Liver (tissue), 9 donors: Measurements from ENCODE around the gene MAGI1. TPM values are rescaled to one million over a fixed set of nuclear protein-coding genes. Genes with fewer than 3 reads are reported as not detected.
"Not testable (repeated sequence)": the region's sequence is repeated elsewhere in the genome, so short reads cannot be mapped to it uniquely, and the experiment has no call there.

Experiments
- DNase-seq: peaks from one replicate; pipeline ENCODE4 v3.0.0-alpha.2; 2017; ENCODE audit warnings: low spot score
- H3K27ac ChIP-seq, 2 donors: one replicate each; pipeline ENCODE4 v1.7.0; 2013; ENCODE audit warnings: inconsistent platforms in 2 of 2, low read length in 2 of 2, control low read depth in 1 of 2, low read depth in 1 of 2, mild to moderate bottlenecking in 1 of 2
- H3K27me3 ChIP-seq, 4 donors: one replicate each; pipeline versions ENCODE4 v1.6.1 to v1.7.0; 2013; ENCODE audit warnings: low read length in 3 of 4, inconsistent platforms in 1 of 4, mild to moderate bottlenecking in 1 of 4, moderate library complexity in 1 of 4; ENCODE audit not compliant: control insufficient read depth in 4 of 4, insufficient read depth in 4 of 4
- H3K36me3 ChIP-seq, 4 donors: one replicate each; pipeline versions ENCODE4 v1.6.1 to v1.7.0; 2013; ENCODE audit warnings: low read length in 3 of 4, mild to moderate bottlenecking in 3 of 4, low read depth in 1 of 4, moderate library complexity in 1 of 4; ENCODE audit not compliant: control insufficient read depth in 4 of 4, insufficient read depth in 3 of 4
- H3K4me1 ChIP-seq, 4 donors: one replicate each; pipeline versions ENCODE4 v1.6.1 to v1.7.0; 2013; ENCODE audit warnings: low read length in 3 of 4, mild to moderate bottlenecking in 3 of 4, moderate library complexity in 1 of 4; ENCODE audit not compliant: control insufficient read depth in 4 of 4, insufficient read depth in 4 of 4
- H3K4me3 ChIP-seq, 3 donors: one replicate each; pipeline versions ENCODE4 v1.6.1 to v1.7.0; 2013; ENCODE audit warnings: low read length in 3 of 3, control low read depth in 1 of 3, low read depth in 1 of 3, mild to moderate bottlenecking in 1 of 3
- H3K9ac ChIP-seq, 2 donors: one replicate each; pipeline ENCODE4 v1.7.0; 2013; ENCODE audit warnings: low read length in 2 of 2, mild to moderate bottlenecking in 2 of 2, moderate library complexity in 2 of 2, control low read depth in 1 of 2, low read depth in 1 of 2
- H3K9me3 ChIP-seq, 4 donors: one replicate each; pipeline versions ENCODE4 v1.6.1 to v1.7.0; 2013; ENCODE audit warnings: low read length in 3 of 4; ENCODE audit not compliant: control insufficient read depth in 4 of 4
- EGR1 ChIP-seq, 2 donors: IDR thresholded peaks; 2 replicates each; pipeline ENCODE4 v1.6.1; 2016 to 2018; ENCODE audit warnings: antibody characterized with exemption in 2 of 2, low read depth in 2 of 2
- FOXA1 ChIP-seq: IDR thresholded peaks from 2 replicates; pipeline ENCODE4 v1.6.1; 2016; ENCODE audit warnings: antibody characterized with exemption
- FOXA2 ChIP-seq: IDR thresholded peaks from 2 replicates; pipeline ENCODE4 v1.6.1; 2016; ENCODE audit warnings: antibody characterized with exemption
- GABPA ChIP-seq, 2 donors: IDR thresholded peaks in 1 of 2; conservative IDR thresholded peaks in 1 of 2; 2 replicates each; pipeline ENCODE4 v1.6.1; 2016; ENCODE audit warnings: antibody characterized with exemption in 2 of 2, mild to moderate bottlenecking in 1 of 2, moderate library complexity in 1 of 2
- HNF4A ChIP-seq, 2 donors: conservative IDR thresholded peaks; 2 replicates each; pipeline ENCODE4 v1.6.1; 2016; ENCODE audit warnings: antibody characterized with exemption in 2 of 2, mild to moderate bottlenecking in 2 of 2
- HNF4G ChIP-seq: IDR thresholded peaks from 2 replicates; pipeline ENCODE4 v1.6.1; 2016; ENCODE audit warnings: antibody characterized with exemption
- JUND ChIP-seq, 2 donors: IDR thresholded peaks; 2 replicates each; pipeline ENCODE4 v1.6.1; 2016; ENCODE audit warnings: antibody characterized with exemption in 2 of 2
- RAD21 ChIP-seq, 2 donors: IDR thresholded peaks; 2 replicates each; pipeline ENCODE4 v1.6.1; 2016; ENCODE audit warnings: antibody characterized with exemption in 2 of 2, mild to moderate bottlenecking in 2 of 2
- RXRA ChIP-seq, 2 donors: IDR thresholded peaks; 2 replicates each; pipeline ENCODE4 v1.6.1; 2017 to 2018; ENCODE audit warnings: antibody characterized with exemption in 2 of 2, mild to moderate bottlenecking in 1 of 2
- TAF1 ChIP-seq: conservative IDR thresholded peaks from 2 replicates; pipeline ENCODE4 v1.6.1; 2016; ENCODE audit warnings: antibody characterized with exemption, mild to moderate bottlenecking
- YY1 ChIP-seq: IDR thresholded peaks from 2 replicates; pipeline ENCODE4 v1.6.1; 2016; ENCODE audit warnings: antibody characterized with exemption, mild to moderate bottlenecking
- WGBS: extraction: QIAGEN DNeasy Blood & Tissue Kit; methylation state at CpG from one replicate; pipeline ENCODE4 v1.1.7; 2013; 5-methylcytosine and 5-hydroxymethylcytosine counted together
- polyA plus RNA-seq, 2 donors: library from polyadenylated mRNA; stranded (reverse) in 1 of 2; unstranded in 1 of 2; fragments of 200-250 nt in 1 of 2; fragments of >200 nt in 1 of 2; fragmentation: Nextera tagmentation in 1 of 2; extraction: Ambion mirVana in 1 of 2; gene quantifications; one replicate each; pipeline versions ENCODE4 v1.2.1 to v1.2.3, GENCODE V29; 2013 to 2015
- total RNA-seq, 2 donors: library from RNA; depleted of rRNA; stranded (reverse); fragments of >200 nt; gene quantifications; one replicate each; pipeline ENCODE4 v1.2.3, GENCODE V29; 2014
- TF ChIP-seq, protein P1 (sequence below): fragments of 150-350 bp; IDR thresholded peaks from 2 replicates; pipeline ENCODE4 v1.5.1; 2017; ENCODE audit warnings: improper control_type of control experiment, low read depth, low read length; ENCODE audit not compliant: missing input control
- TF ChIP-seq, protein P2 (sequence below): IDR thresholded peaks from 2 replicates; pipeline ENCODE4 v1.6.1; 2016; ENCODE audit warnings: antibody characterized with exemption
- TF ChIP-seq, protein P3 (sequence below): IDR thresholded peaks from 2 replicates; pipeline ENCODE4 v1.6.1; 2016; ENCODE audit warnings: antibody characterized with exemption
- TF ChIP-seq, protein P4 (sequence below): IDR thresholded peaks from 2 replicates; pipeline ENCODE4 v1.6.1; 2016; ENCODE audit warnings: antibody characterized with exemption
- donor health status: healthy.
- donor health status: healthy.
- donor health status: healthy.
- donor health status: healthy.
- donor health status: healthy.

MAGI1 gene
- total and polyA plus RNA-seq, 4 donors: 9.6 to 68.8 (median 14.0) TPM

DNA sequence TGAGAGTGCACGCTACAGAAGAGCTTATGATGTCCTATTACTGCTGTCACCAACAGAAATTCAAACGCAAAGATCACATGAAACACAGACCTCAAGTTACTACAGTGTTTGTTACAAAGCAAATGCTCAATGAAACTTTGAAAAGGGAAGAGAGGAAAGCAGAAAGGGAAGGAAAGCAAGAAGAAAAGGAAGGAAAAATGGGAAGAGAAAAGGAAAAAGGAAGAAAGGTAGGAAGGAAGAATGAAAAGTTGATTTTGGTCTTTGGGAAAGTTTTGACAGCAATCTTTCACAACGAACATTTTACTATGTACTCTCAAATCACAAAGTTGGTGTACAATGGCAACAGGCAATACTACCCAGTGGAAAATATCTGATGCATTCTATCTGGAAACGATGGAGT, 514.8 kb downstream of the MAGI1 start:
- 89% methylated on average over 4 of the region's 4 CpGs for WGBS
- Histone ChIP-seq H3K27me3 (no peaks in the 10 kb centered on the region), H3K27ac (no peak overlapping the region), H3K9ac (no peak overlapping the region), H3K4me1 (no peaks in the 10 kb centered on the region), H3K4me3 (no peak overlapping the region), H3K9me3 (no peaks in the 10 kb centered on the region), H3K36me3 (no peaks in the 10 kb centered on the region)
- TF ChIP-seq HNF4G: no peak
- DNase-seq: no peak

DNA sequence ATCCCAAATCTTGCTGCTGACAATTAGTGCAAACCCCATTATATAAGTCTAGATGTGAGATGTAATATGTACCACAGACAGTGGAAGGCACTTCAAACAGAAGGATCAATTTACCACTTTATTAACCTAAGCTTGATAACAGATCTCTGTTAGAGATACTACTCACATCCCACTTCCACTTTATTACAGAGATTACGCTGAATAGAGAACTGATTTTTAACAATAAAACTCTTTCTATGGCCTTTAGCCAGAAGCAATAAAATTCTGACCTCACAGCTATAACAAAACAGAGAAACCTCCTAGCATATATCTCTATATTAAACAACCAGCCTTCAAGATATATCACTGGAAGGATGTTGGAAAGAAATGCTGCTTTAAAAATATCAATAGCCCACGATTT, 517.7 kb downstream of the MAGI1 start:
- no peak overlapping the region for H3K4me3 ChIP-seq
- WGBS: 84% methylated on average over 2 of the region's 2 CpGs
- no peak for DNase-seq

DNA sequence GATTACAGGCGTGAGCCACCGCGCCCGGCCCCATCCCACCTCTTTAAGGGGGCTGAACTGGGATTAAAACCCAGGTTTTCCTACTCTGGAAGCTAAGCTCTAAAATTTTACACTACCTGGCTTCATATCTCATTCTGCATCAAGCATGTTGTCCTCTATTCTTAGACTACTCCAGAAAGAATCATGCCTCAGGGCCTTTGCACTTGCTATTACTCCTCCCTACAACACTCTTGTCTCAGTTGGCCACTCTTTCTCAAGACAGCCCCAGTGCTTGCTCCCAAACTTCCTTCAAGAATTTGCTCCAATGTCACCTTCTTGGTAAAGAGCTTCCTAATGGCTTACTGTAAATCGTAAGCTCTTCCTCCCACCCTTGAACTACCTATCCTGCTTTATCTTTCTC, 521.7 kb downstream of the MAGI1 start:
- Histone ChIP-seq H3K27ac (no peak overlapping the region), H3K9me3 (no peaks in the 10 kb centered on the region), H3K36me3 (no peaks in the 10 kb centered on the region), H3K9ac (no peak overlapping the region), H3K4me3 (no peak overlapping the region), H3K27me3 (no peaks in the 10 kb centered on the region), H3K4me1 (no peaks in the 10 kb centered on the region)
- 98% methylated on average over 5 of the region's 5 CpGs for WGBS
- TF ChIP-seq HNF4A (conservative IDR thresholded peaks at IDR 0.05) (no peak), GABPA (IDR thresholded peaks at IDR 0.05 in 1 of 2, conservative IDR thresholded peaks at IDR 0.05 in 1 of 2) (no peak), RXRA (IDR thresholded peaks at IDR 0.05) (no peak), RAD21 (IDR thresholded peaks at IDR 0.05) (no peak), YY1 (no peak), TAF1 (no peak), HNF4G (no peak), FOXA1 (no peak), JUND (IDR thresholded peaks at IDR 0.05) (no peak)
- TF ChIP-seq, protein P1, sequence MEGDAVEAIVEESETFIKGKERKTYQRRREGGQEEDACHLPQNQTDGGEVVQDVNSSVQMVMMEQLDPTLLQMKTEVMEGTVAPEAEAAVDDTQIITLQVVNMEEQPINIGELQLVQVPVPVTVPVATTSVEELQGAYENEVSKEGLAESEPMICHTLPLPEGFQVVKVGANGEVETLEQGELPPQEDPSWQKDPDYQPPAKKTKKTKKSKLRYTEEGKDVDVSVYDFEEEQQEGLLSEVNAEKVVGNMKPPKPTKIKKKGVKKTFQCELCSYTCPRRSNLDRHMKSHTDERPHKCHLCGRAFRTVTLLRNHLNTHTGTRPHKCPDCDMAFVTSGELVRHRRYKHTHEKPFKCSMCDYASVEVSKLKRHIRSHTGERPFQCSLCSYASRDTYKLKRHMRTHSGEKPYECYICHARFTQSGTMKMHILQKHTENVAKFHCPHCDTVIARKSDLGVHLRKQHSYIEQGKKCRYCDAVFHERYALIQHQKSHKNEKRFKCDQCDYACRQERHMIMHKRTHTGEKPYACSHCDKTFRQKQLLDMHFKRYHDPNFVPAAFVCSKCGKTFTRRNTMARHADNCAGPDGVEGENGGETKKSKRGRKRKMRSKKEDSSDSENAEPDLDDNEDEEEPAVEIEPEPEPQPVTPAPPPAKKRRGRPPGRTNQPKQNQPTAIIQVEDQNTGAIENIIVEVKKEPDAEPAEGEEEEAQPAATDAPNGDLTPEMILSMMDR: no peak
- TF ChIP-seq, protein P2, sequence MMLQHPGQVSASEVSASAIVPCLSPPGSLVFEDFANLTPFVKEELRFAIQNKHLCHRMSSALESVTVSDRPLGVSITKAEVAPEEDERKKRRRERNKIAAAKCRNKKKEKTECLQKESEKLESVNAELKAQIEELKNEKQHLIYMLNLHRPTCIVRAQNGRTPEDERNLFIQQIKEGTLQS: no peak
- TF ChIP-seq, protein P3, sequence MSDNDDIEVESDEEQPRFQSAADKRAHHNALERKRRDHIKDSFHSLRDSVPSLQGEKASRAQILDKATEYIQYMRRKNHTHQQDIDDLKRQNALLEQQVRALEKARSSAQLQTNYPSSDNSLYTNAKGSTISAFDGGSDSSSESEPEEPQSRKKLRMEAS: no peak
- no peak for DNase-seq

More for the DNA sequence above, 517.7 kb downstream of the MAGI1 start:
- TF ChIP-seq FOXA1 (no peak), EGR1 (IDR thresholded peaks at IDR 0.05; ENCODE audit: low read depth in 2 of 2) (no peak), YY1 (no peak), TAF1 (no peak), FOXA2 (no peak)
- TF ChIP-seq, protein P4, sequence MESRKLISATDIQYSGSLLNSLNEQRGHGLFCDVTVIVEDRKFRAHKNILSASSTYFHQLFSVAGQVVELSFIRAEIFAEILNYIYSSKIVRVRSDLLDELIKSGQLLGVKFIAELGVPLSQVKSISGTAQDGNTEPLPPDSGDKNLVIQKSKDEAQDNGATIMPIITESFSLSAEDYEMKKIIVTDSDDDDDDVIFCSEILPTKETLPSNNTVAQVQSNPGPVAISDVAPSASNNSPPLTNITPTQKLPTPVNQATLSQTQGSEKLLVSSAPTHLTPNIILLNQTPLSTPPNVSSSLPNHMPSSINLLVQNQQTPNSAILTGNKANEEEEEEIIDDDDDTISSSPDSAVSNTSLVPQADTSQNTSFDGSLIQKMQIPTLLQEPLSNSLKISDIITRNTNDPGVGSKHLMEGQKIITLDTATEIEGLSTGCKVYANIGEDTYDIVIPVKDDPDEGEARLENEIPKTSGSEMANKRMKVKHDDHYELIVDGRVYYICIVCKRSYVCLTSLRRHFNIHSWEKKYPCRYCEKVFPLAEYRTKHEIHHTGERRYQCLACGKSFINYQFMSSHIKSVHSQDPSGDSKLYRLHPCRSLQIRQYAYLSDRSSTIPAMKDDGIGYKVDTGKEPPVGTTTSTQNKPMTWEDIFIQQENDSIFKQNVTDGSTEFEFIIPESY: no peak
- H3K9ac ChIP-seq: no peak overlapping the region
- H3K27me3 ChIP-seq: no peaks in the 10 kb centered on the region
- H3K9me3 ChIP-seq: no peaks in the 10 kb centered on the region
- no peaks in the 10 kb centered on the region for H3K4me1 ChIP-seq
- no peak overlapping the region for H3K27ac ChIP-seq
- no peaks in the 10 kb centered on the region for H3K36me3 ChIP-seq

DNA sequence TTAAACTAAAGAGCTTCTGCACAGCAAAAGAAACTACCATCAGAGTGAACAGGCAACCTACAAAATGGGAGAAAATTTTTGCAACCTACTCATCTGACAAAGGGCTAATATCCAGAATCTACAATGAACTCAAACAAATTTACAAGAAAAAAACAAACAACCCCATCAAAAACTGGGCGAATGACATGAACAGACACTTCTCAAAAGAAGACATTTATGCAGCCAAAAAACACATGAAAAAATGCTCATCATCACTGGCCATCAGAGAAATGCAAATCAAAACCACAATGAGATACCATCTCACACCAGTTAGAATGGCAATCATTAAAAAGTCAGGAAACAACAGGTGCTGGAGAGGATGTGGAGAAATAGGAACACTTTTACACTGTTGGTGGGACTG, 524.4 kb downstream of the MAGI1 start:
- H3K4me1 ChIP-seq: not testable (repeated sequence)

DNA sequence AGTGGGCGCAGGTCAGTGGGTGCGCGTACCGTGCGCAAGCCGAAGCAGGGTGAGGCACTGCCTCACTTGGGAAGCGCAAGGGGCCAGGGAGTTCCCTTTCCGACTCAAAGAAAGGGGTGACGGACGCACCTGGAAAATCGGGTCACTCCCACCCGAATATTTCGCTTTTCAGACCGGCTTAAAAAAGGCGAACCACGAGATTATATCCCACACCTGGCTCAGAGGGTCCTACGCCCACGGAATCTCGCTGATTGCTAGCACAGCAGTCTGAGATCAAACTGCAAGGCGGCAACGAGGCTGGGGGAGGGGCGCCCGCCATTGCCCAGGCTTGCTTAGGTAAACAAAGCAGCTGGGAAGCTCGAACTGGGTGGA, 529.3 kb downstream of the MAGI1 start:
- WGBS: 79% methylated on average over 19 of the region's 24 CpGs
- not testable (repeated sequence) for H3K36me3 ChIP-seq, H3K4me3 ChIP-seq, H3K27ac ChIP-seq, H3K9me3 ChIP-seq, H3K4me1 ChIP-seq, H3K9ac ChIP-seq, DNase-seq, H3K27me3 ChIP-seq

More for the DNA sequence above, 524.4 kb downstream of the MAGI1 start:
- H3K27ac ChIP-seq, H3K9me3 ChIP-seq, H3K27me3 ChIP-seq, H3K4me3 ChIP-seq, H3K36me3 ChIP-seq, H3K9ac ChIP-seq, DNase-seq: not testable (repeated sequence)
- WGBS: 96% methylated on average over 1 of the region's 1 CpG
